K562 (cell line): ENCODE data around the gene MTERF4. TPM values are rescaled to one million over a fixed set of nuclear protein-coding genes. Genes with fewer than 3 reads are reported as not detected.

Experiments
- DACH1 ChIP-seq: fragments of 450-650 bp; IDR thresholded peaks from 2 replicates; pipeline ENCODE4 v1.6.1; 2018; ENCODE audit not compliant: partially characterized antibody
- HOXB6 ChIP-seq: fragments of 250-450 bp; sonication (Bioruptor Pico); IDR thresholded peaks from 2 replicates; pipeline ENCODE4 v1.5.1; 2022; ENCODE audit warnings: mild to moderate bottlenecking, borderline replicate concordance
- MTF1 ChIP-seq: fragments of 250-450 bp; sonication (Bioruptor Pico); IDR thresholded peaks from 2 replicates; pipeline ENCODE4 v1.9.0; 2021; ENCODE audit warnings: moderate library complexity, mild to moderate bottlenecking, inconsistent platforms, borderline replicate concordance
- NONO ChIP-seq, 2 experiments: fragments of 200-400 bp in 1 of 2; fragments of 450-650 bp in 1 of 2; formaldehyde crosslinking in 1 of 2; IDR thresholded peaks; 2 replicates each; pipeline ENCODE4 v1.6.1; 2017; ENCODE audit warnings: low read depth in 2 of 2, mild to moderate bottlenecking in 2 of 2, moderate library complexity in 2 of 2, low read length in 1 of 2
- ZNF764 ChIP-seq: fragments of 250-450 bp; sonication (Bioruptor Pico); IDR thresholded peaks from 2 replicates; pipeline ENCODE4 v1.4.0; 2020; ENCODE audit warnings: low read depth, mild to moderate bottlenecking, moderate library complexity
- polyA plus RNA-seq, 8 experiments: library from polyadenylated mRNA; depleted of rRNA in 4 of 8; stranded (reverse) in 5 of 8; unstranded in 3 of 8; fragments of >200 nt; fragmentation: Nextera tagmentation in 2 of 8; fragmentation: Illumina TruSeq in 1 of 8; extraction: Ambion mirVana in 2 of 8; extraction: Trizol in 1 of 8; gene quantifications; 2 replicates each; pipeline versions ENCODE4 v1.2.1 to v1.2.3, GENCODE V29; 2011 to 2014; ENCODE audit warnings: inconsistent platforms in 1 of 8, missing spikeins in 1 of 8
- total RNA-seq, 7 experiments: library from RNA; depleted of rRNA in 6 of 7; stranded (reverse); fragments of >200 nt in 6 of 7; fragmentation: Illumina TruSeq in 2 of 7; extraction: Trizol in 2 of 7; gene quantifications; 2 replicates each; pipeline versions ENCODE4 v1.2.1 to v1.2.3, GENCODE V29; 2011 to 2021; ENCODE audit warnings: low replicate concordance in 1 of 7
- TF ChIP-seq, protein P1 (sequence below): sonication (generic); formaldehyde crosslinking; IDR thresholded peaks from 2 replicates; pipeline ENCODE4 v1.8.0; 2022; ENCODE audit warnings: mild to moderate bottlenecking, missing genetic modification reagents
- TF ChIP-seq, protein P2 (sequence below), 3 experiments: fragments of 200-800 bp in 1 of 3; fragments of 250-450 bp in 1 of 3; fragments of 450-650 bp in 1 of 3; sonication (Bioruptor Pico) in 1 of 3; sonication (Bioruptor generic) in 1 of 3; formaldehyde crosslinking in 1 of 3; IDR thresholded peaks; 2 replicates each; pipeline versions ENCODE4 v1.6.1 to v1.8.0; 2016 to 2022; ENCODE audit warnings: mild to moderate bottlenecking in 2 of 3, missing genetic modification characterization in 2 of 3, missing compliant biosample characterization in 1 of 3, moderate library complexity in 1 of 3
- TF ChIP-seq, protein P3 (sequence below): fragments of 250-450 bp; sonication (Bioruptor Pico); IDR thresholded peaks from 2 replicates; pipeline ENCODE4 v1.5.0; 2021; ENCODE audit warnings: mild to moderate bottlenecking, moderate library complexity
- TF ChIP-seq, protein P4 (sequence below): fragments of 450-650 bp; formaldehyde crosslinking; IDR thresholded peaks from 2 replicates; pipeline ENCODE4 v1.4.0; 2022; ENCODE audit warnings: mild to moderate bottlenecking, moderate library complexity
- TF ChIP-seq, protein P5 (sequence below): fragments of 250-450 bp; sonication (Bioruptor Pico); IDR thresholded peaks from 2 replicates; pipeline ENCODE4 v1.4.0; 2020

Gene MTERF4
- total and polyA plus RNA-seq, 9 of the 15 experiments (the other 6 are each of a cell fraction or from before 2014, with no cell fraction given), result 15.3 to 29.6 (median 21.2) TPM

DNA sequence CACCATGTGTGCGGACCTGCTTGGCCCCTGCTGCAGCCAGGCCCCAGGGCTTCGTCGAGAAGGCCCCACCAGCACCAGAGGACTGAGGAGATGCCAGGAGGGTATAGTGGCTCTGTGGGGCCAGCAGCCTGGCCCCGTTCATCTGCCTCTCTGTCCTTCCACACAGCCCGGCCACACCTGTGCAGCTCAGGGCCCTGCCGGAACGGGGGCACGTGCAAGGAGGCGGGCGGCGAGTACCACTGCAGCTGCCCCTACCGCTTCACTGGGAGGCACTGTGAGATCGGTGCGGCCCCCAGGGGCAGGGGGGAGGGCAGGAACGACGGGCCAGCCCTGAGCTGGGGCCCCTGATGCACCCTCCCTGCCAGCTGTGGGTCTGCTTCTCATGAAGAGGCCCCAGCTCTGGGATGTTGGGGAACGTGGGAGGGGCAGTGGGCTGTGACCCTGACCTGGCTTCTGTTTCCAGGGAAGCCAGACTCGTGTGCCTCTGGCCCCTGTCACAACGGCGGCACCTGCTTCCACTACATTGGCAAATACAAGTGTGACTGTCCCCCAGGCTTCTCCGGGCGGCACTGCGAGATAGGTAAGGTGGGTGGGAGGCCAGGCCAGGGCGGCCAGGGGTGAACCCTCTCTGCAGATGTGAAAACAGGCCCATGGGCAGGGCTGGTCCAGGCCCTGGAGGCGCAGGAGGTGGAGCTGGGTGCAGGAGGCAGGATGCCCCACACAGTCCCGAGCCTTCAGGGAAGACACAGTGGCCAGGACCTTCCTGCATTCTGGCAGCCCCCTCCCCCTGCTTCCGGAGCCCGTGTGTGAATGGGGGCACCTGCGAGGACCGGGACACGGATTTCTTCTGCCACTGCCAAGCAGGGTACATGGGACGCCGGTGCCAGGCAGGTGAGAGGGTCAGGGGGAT lies 50.3 kb downstream of the MTERF4 start (continued):
- TF ChIP-seq, protein P1, sequence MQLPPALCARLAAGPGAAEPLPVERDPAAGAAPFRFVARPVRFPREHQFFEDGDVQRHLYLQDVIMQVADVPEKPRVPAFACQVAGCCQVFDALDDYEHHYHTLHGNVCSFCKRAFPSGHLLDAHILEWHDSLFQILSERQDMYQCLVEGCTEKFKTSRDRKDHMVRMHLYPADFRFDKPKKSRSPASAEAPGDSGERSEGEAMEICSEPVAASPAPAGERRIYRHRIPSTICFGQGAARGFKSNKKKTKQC (CRISPR knock-in tag), result no peak
- TF ChIP-seq, protein P2, sequence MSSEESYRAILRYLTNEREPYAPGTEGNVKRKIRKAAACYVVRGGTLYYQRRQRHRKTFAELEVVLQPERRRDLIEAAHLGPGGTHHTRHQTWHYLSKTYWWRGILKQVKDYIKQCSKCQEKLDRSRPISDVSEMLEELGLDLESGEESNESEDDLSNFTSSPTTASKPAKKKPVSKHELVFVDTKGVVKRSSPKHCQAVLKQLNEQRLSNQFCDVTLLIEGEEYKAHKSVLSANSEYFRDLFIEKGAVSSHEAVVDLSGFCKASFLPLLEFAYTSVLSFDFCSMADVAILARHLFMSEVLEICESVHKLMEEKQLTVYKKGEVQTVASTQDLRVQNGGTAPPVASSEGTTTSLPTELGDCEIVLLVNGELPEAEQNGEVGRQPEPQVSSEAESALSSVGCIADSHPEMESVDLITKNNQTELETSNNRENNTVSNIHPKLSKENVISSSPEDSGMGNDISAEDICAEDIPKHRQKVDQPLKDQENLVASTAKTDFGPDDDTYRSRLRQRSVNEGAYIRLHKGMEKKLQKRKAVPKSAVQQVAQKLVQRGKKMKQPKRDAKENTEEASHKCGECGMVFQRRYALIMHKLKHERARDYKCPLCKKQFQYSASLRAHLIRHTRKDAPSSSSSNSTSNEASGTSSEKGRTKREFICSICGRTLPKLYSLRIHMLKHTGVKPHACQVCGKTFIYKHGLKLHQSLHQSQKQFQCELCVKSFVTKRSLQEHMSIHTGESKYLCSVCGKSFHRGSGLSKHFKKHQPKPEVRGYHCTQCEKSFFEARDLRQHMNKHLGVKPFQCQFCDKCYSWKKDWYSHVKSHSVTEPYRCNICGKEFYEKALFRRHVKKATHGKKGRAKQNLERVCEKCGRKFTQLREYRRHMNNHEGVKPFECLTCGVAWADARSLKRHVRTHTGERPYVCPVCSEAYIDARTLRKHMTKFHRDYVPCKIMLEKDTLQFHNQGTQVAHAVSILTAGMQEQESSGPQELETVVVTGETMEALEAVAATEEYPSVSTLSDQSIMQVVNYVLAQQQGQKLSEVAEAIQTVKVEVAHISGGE (CRISPR knock-in tag; IDR thresholded peaks at IDR 0.05), result no peak
- TF ChIP-seq, protein P3, sequence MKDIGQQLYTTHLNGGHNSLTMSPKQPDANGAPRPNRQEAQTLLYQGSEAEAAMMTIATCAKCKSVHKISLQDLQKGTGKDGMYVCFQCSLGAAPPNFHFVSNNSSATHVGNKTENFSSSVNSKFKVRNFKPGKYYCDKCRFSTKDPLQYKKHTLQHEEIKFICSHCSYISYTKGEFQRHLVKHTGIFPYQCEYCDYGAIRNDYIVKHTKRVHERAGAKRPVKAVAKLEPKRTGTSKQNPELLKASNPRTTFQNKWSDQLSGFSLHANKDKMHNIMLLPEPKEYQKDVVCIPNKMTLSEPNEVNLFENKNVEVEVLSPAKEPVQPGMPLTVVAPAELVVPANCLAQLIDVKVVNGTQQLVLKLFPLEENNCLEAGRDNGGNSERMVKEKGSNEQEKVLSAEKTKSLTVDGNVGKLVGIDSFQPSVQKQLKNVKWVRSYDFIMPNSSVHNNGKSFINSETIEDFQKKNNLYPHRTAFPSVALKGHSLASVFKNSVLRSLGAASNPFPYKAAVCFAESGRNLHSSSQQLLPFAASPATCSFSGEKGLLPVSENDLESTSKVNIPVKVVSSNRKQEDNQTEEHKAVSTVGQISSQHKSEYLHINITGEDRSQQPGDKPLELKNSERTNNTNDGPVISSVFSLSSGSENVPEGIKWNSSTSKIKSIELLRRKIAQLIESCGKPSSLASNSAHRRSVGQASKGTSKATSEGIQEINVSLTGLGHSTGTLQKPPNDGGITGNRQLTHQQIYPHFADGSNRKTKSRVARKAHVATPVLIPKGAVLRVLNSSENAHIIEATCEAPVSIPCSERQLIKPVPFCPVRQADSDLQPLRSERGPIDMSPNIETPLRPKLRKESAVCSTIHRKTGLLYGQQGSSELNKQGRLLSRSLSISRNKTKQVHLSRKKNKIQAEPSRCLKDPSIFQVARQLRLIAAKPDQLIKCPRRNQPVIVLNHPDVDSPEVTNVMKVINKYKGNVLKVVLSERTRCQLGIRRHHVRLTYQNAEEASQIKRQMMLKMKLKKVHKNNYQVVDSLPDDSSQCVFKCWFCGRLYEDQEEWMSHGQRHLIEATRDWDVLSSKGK, result no peak
- no peak for TF ChIP-seq ZNF764
- no peak for TF ChIP-seq NONO (IDR thresholded peaks at IDR 0.05; ENCODE audit: low read depth in 2 of 2, low read length in 1 of 2)
- no peak for TF ChIP-seq HOXB6 (CRISPR knock-in tag)
- no peak for TF ChIP-seq DACH1
- TF ChIP-seq MTF1 (CRISPR knock-in tag), result no peak
- TF ChIP-seq, protein P4, sequence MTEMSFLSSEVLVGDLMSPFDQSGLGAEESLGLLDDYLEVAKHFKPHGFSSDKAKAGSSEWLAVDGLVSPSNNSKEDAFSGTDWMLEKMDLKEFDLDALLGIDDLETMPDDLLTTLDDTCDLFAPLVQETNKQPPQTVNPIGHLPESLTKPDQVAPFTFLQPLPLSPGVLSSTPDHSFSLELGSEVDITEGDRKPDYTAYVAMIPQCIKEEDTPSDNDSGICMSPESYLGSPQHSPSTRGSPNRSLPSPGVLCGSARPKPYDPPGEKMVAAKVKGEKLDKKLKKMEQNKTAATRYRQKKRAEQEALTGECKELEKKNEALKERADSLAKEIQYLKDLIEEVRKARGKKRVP (CRISPR knock-in tag), result no peak
- TF ChIP-seq, protein P5, sequence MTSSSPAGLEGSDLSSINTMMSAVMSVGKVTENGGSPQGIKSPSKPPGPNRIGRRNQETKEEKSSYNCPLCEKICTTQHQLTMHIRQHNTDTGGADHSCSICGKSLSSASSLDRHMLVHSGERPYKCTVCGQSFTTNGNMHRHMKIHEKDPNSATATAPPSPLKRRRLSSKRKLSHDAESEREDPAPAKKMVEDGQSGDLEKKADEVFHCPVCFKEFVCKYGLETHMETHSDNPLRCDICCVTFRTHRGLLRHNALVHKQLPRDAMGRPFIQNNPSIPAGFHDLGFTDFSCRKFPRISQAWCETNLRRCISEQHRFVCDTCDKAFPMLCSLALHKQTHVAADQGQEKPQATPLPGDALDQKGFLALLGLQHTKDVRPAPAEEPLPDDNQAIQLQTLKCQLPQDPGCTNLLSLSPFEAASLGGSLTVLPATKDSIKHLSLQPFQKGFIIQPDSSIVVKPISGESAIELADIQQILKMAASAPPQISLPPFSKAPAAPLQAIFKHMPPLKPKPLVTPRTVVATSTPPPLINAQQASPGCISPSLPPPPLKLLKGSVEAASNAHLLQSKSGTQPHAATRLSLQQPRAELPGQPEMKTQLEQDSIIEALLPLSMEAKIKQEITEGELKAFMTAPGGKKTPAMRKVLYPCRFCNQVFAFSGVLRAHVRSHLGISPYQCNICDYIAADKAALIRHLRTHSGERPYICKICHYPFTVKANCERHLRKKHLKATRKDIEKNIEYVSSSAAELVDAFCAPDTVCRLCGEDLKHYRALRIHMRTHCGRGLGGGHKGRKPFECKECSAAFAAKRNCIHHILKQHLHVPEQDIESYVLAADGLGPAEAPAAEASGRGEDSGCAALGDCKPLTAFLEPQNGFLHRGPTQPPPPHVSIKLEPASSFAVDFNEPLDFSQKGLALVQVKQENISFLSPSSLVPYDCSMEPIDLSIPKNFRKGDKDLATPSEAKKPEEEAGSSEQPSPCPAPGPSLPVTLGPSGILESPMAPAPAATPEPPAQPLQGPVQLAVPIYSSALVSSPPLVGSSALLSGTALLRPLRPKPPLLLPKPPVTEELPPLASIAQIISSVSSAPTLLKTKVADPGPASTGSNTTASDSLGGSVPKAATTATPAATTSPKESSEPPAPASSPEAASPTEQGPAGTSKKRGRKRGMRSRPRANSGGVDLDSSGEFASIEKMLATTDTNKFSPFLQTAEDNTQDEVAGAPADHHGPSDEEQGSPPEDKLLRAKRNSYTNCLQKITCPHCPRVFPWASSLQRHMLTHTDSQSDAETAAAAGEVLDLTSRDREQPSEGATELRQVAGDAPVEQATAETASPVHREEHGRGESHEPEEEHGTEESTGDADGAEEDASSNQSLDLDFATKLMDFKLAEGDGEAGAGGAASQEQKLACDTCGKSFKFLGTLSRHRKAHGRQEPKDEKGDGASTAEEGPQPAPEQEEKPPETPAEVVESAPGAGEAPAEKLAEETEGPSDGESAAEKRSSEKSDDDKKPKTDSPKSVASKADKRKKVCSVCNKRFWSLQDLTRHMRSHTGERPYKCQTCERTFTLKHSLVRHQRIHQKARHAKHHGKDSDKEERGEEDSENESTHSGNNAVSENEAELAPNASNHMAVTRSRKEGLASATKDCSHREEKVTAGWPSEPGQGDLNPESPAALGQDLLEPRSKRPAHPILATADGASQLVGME (CRISPR knock-in tag), result no peak
